Hepatocyte (in vitro differentiated cells): ENCODE data around the gene KLC1. TPM values are rescaled to one million over a fixed set of nuclear protein-coding genes. Genes with fewer than 3 reads are reported as not detected.

Experiments used
- DNase-seq: peaks from one replicate; pipeline ENCODE4 v3.0.0-alpha.2; 2016; ENCODE audit warnings: low spot score
- H2AFZ ChIP-seq: fragments of 200-600 bp; sonication (generic); 2 replicates; pipeline ENCODE4 v1.6.0; 2016; ENCODE audit warnings: antibody characterized with exemption, mild to moderate bottlenecking
- H3K27ac ChIP-seq: fragments of 200-600 bp; sonication (generic); 2 replicates; pipeline ENCODE4 v1.5.1; 2016; ENCODE audit warnings: mild to moderate bottlenecking
- H3K27me3 ChIP-seq: fragments of 200-600 bp; sonication (generic); 2 replicates; pipeline ENCODE4 v1.6.1; 2016
- H3K36me3 ChIP-seq: fragments of 200-600 bp; sonication (generic); replicated peaks from 2 replicates; pipeline ENCODE4 v1.5.1; 2016; ENCODE audit warnings: low read depth; ENCODE audit not compliant: insufficient read depth
- H3K4me1 ChIP-seq: fragments of 200-600 bp; sonication (generic); 2 replicates; pipeline ENCODE4 v1.5.1; 2016; ENCODE audit warnings: mild to moderate bottlenecking, moderate library complexity; ENCODE audit not compliant: insufficient read depth
- H3K4me2 ChIP-seq: fragments of 200-600 bp; sonication (generic); 2 replicates; pipeline ENCODE4 v1.6.0; 2016
- H3K4me3 ChIP-seq: fragments of 200-600 bp; sonication (generic); 2 replicates; pipeline ENCODE4 v1.5.1; 2016; ENCODE audit warnings: mild to moderate bottlenecking
- H3K79me2 ChIP-seq: fragments of 200-600 bp; sonication (generic); 2 replicates; pipeline ENCODE4 v1.6.0; 2017; ENCODE audit warnings: mild to moderate bottlenecking
- H3K9me2 ChIP-seq: fragments of 200-600 bp; sonication (generic); replicated peaks from 2 replicates; pipeline ENCODE4 v1.6.0; 2017; ENCODE audit warnings: mild to moderate bottlenecking; ENCODE audit not compliant: insufficient read depth
- H3K9me3 ChIP-seq: fragments of 200-600 bp; sonication (generic); 2 replicates; pipeline ENCODE4 v1.5.1; 2016; ENCODE audit warnings: low read depth, mild to moderate bottlenecking
- H4K20me1 ChIP-seq: fragments of 200-600 bp; sonication (generic); 2 replicates; pipeline ENCODE4 v1.6.0; 2016; ENCODE audit warnings: mild to moderate bottlenecking; ENCODE audit not compliant: insufficient read depth, poor library complexity, severe bottlenecking
- EZH2 ChIP-seq: fragments of 200-600 bp; sonication (generic); IDR thresholded peaks from 2 replicates; pipeline ENCODE4 v1.6.1; 2016; ENCODE audit warnings: antibody characterized with exemption, mild to moderate bottlenecking, borderline replicate concordance
- EZH2phosphoT487 ChIP-seq: fragments of 200-600 bp; sonication (generic); IDR thresholded peaks from one replicate; pipeline ENCODE4 v1.6.1; 2018; ENCODE audit warnings: antibody characterized with exemption, mild to moderate bottlenecking, low read depth, moderate library complexity; ENCODE audit not compliant: unreplicated experiment, severe bottlenecking
- WGBS: methylation state at CpG from one replicate; pipeline ENCODE4 v1.1.6; 2016; ENCODE audit warnings: low lambda C conversion rate; ENCODE audit errors: missing lambda C conversion rate; 5-methylcytosine and 5-hydroxymethylcytosine counted together
- polyA plus RNA-seq: library from polyadenylated mRNA; unstranded; fragments of >200 nt; fragmentation: Nextera tagmentation; extraction: Ambion mirVana; gene quantifications from 2 replicates; pipeline ENCODE4 v1.2.1, GENCODE V29; 2016
- total RNA-seq: library from RNA; depleted of rRNA; stranded (reverse); fragments of >200 nt; gene quantifications from 2 replicates; pipeline ENCODE4 v1.2.3, GENCODE V29; 2014
- TF ChIP-seq, protein P1 (sequence below): fragments of 200-600 bp; sonication (generic); IDR thresholded peaks from 2 replicates; pipeline ENCODE4 v1.5.1; 2016; ENCODE audit warnings: antibody characterized with exemption, mild to moderate bottlenecking; ENCODE audit not compliant: poor library complexity

KLC1 gene
- total and polyA plus RNA-seq, 2 experiments from 2014 or later: 95.4 to 115 TPM

DNA sequence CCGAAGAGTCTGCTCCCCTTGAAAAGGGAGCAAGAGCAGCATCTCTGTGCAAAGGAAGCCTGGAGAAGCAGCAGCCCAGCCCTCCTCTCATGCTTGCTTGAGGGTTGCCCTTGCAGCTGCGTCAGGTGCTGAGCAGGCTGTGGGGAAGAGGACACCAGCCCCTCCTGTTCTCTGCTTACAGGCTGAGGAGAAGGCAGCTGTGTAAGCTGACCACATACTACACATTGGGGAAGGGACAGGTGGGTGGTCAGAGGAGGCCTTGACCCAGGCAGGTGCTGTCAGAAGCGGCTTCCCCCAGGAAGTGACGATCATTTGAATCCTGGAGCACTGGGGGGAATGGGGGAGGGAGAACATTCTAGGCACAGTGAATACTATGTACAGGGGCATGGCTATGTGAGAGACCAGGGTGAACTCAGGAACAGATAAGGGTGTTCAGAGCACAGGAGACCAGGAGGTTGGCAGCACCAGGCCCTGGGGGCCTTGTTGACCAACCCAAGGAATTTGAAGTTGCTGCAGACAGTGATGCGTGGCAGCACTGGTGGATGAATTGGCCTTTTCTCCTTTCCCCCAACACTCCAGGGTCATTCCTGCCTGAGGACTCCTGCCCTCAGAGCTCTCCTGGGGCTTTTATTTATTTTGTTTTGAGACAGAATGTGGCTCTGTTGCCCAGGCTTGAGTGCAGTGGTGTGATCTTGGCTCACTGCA, 2.7 kb upstream of the KLC1 start:
- H3K36me3 ChIP-seq: no peaks in the 10 kb centered on the region
- H3K4me2 ChIP-seq: no peak overlapping the region
- TF ChIP-seq EZH2phosphoT487: no peak
- TF ChIP-seq, protein P1, sequence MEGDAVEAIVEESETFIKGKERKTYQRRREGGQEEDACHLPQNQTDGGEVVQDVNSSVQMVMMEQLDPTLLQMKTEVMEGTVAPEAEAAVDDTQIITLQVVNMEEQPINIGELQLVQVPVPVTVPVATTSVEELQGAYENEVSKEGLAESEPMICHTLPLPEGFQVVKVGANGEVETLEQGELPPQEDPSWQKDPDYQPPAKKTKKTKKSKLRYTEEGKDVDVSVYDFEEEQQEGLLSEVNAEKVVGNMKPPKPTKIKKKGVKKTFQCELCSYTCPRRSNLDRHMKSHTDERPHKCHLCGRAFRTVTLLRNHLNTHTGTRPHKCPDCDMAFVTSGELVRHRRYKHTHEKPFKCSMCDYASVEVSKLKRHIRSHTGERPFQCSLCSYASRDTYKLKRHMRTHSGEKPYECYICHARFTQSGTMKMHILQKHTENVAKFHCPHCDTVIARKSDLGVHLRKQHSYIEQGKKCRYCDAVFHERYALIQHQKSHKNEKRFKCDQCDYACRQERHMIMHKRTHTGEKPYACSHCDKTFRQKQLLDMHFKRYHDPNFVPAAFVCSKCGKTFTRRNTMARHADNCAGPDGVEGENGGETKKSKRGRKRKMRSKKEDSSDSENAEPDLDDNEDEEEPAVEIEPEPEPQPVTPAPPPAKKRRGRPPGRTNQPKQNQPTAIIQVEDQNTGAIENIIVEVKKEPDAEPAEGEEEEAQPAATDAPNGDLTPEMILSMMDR: no peak
- no peak for TF ChIP-seq EZH2
- H3K9me2 ChIP-seq: no peaks in the 10 kb centered on the region
- H3K4me1 ChIP-seq: peaks cover 12% of the 10 kb centered on the region
- WGBS: 95% methylated on average over 5 of the region's 5 CpGs
- H3K27ac ChIP-seq: no peak overlapping the region
- H3K79me2 ChIP-seq: peaks cover 22% of the 10 kb centered on the region
- no peaks in the 10 kb centered on the region for H3K9me3 ChIP-seq
- H2AFZ ChIP-seq: no peak overlapping the region
- H3K27me3 ChIP-seq: no peaks in the 10 kb centered on the region
- H3K4me3 ChIP-seq: no peak overlapping the region
- peaks cover 16% of the 10 kb centered on the region for H4K20me1 ChIP-seq
- DNase-seq: no peak

DNA sequence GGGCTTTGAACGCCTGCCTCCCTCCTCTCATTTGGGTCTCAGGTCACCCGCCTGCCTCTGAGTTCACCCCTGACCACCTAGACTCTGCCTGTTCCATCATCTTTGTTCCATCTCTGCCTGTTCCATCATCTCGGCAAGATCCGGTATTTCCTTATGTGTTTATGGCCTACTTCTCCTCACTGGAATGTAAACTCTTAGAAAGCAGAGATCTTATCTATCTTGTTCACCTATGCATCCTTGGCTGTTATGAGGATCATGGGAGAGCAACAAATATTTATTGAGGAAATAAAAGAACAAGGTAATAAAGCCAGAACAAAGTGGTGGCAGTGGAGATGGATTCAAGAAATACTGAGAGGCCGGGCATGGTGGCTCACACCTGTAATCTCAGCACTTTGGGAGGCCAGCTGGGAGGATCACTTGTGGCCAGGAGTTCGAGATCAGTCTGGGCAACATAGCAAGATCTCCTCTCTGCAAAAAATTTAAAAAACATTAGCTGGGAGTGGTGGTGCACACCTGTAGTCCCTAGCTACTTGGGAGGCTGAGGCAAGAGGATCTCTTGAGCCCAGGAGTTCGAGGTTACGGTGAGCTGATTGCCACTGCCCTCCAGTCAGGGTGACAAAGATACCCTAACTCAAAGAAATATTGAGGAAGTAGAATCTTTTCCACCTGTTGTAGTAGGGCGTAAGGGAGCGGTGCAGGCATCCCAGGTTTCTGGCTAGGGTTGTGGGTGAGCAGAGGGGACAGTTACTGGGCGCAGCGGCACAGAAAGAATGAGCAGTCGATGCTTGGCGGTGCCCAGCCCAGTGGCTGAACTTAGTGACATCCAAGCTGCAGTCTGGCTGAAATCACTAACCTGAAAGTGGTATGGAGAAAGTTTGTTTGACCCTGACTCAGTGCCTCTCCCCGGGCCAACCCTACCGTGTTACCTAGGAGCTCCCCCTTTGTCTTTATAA, 1.7 kb upstream of the KLC1 start:
- Histone ChIP-seq H3K79me2 (peaks cover 32% of the 10 kb centered on the region), H4K20me1 (peaks cover 27% of the 10 kb centered on the region), H3K4me1 (peaks cover 12% of the 10 kb centered on the region), H2AFZ (no peak overlapping the region), H3K9me2 (no peaks in the 10 kb centered on the region), H3K36me3 (no peaks in the 10 kb centered on the region), H3K4me3 (no peak overlapping the region), H3K27me3 (no peaks in the 10 kb centered on the region), H3K27ac (peak overlapping the region; percentile 100), H3K9me3 (no peaks in the 10 kb centered on the region), H3K4me2 (no peak overlapping the region)
- 88% methylated on average over 16 of the region's 16 CpGs for WGBS
- no peak for TF ChIP-seq EZH2phosphoT487
- TF ChIP-seq, protein P1: no peak
- no peak for TF ChIP-seq EZH2
- DNase-seq: peak; percentile 31

DNA sequence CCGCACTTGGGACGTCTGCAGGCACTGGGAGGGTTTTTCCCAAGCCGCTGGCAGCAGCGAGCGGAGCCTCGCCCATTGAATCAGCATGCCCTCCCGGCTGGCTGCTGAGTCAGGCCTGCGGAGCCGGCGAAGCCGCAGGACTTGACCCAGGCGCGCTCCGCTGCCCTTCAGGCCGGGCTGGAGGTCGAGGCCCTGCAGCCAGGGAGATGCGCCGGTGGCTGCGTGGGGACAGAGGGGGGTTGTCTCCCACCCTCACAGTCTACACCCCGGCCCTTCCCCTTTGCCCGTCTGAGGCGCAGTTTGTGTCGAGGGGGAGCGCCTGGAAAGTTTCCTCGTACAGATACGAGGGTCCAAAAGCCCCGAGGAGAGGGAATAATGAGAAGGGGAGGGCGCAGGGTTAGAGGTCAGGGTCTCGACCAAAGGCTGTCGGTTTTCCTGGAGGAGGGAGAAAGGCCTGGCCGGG, 759 bp upstream of the KLC1 start:
- no peaks in the 10 kb centered on the region for H3K9me3 ChIP-seq
- no peaks in the 10 kb centered on the region for H3K36me3 ChIP-seq
- 16% methylated on average over 26 of the region's 31 CpGs for WGBS
- peak overlapping the region; percentile 96 for H3K4me3 ChIP-seq
- DNase-seq: peak; percentile 89
- H2AFZ ChIP-seq: peak overlapping the region; percentile 97
- H3K27me3 ChIP-seq: no peaks in the 10 kb centered on the region
- H3K4me1 ChIP-seq: peaks cover 12% of the 10 kb centered on the region
- H3K79me2 ChIP-seq: peaks cover 41% of the 10 kb centered on the region
- H4K20me1 ChIP-seq: peaks cover 36% of the 10 kb centered on the region
- H3K27ac ChIP-seq: peak overlapping the region; percentile 100
- H3K9me2 ChIP-seq: no peaks in the 10 kb centered on the region
- TF ChIP-seq EZH2phosphoT487: no peak
- no peak for TF ChIP-seq EZH2
- TF ChIP-seq, protein P1: no peak
- H3K4me2 ChIP-seq: peak overlapping the region; percentile 97
